Activated naive CD8-positive, alpha-beta T cell (primary cell): ENCODE measurements around the gene PPP6R3.

ENCODE experiments used
- H3K27ac Mint-ChIP-seq: one replicate; pipeline ENCODE4 v1.8.0; 2021; ENCODE audit warnings: mixed read lengths
- H3K27me3 Mint-ChIP-seq: one replicate; pipeline ENCODE4 v1.8.0; 2021; ENCODE audit warnings: mixed read lengths
- H3K36me3 Mint-ChIP-seq: one replicate; pipeline ENCODE4 v1.8.0; 2021; ENCODE audit warnings: mixed read lengths
- H3K4me1 Mint-ChIP-seq: one replicate; pipeline ENCODE4 v1.8.0; 2021; ENCODE audit warnings: low read depth, mixed read lengths
- H3K4me3 Mint-ChIP-seq: one replicate; pipeline ENCODE4 v1.8.0; 2021; ENCODE audit warnings: mild to moderate bottlenecking, mixed read lengths
- H3K9me3 Mint-ChIP-seq: one replicate; pipeline ENCODE4 v1.8.0; 2021; ENCODE audit warnings: low read depth, mixed read lengths

The PPP6R3 gene

GRCh38 chr11:68460741-68461574 lies at the start of gene PPP6R3:
PPP6R3 (plus strand) TSS chr11:68460752; CDS start chr11:68537665, 76,913 bp downstream.
- peaks cover 45% of the 10 kb centered on the region for H3K4me1 Mint-ChIP-seq
- peak within 1 kb of the TSS; percentile 93 for H3K4me3 Mint-ChIP-seq
- no peaks in the 10 kb centered on the region for H3K9me3 Mint-ChIP-seq
- no peaks in the 10 kb centered on the region for H3K27me3 Mint-ChIP-seq
- peak within 1 kb of the TSS; percentile 94 for H3K27ac Mint-ChIP-seq
- H3K36me3 Mint-ChIP-seq: peaks cover 3% of the 10 kb centered on the region

GRCh38 chr11:68411501-68411991 lies 49.0 kb upstream of the PPP6R3 start:
- Mint-ChIP-seq H3K36me3 (peaks cover 2% of the 10 kb centered on the region), H3K27me3 (no peaks in the 10 kb centered on the region), H3K4me3 (no peak overlapping the region), H3K9me3 (no peaks in the 10 kb centered on the region), H3K27ac (no peak overlapping the region), H3K4me1 (no peaks in the 10 kb centered on the region)

- H3K27ac Mint-ChIP-seq: no peak overlapping the region
- H3K4me3 Mint-ChIP-seq: no peak overlapping the region
- peaks cover 5% of the 10 kb centered on the region for H3K36me3 Mint-ChIP-seq
- H3K27me3 Mint-ChIP-seq: no peaks in the 10 kb centered on the region
- H3K4me1 Mint-ChIP-seq: no peaks in the 10 kb centered on the region
- H3K9me3 Mint-ChIP-seq: no peaks in the 10 kb centered on the region
Observed at GRCh38 chr11:68412593-68413475, 47.7 kb upstream of the PPP6R3 start.

- no peak overlapping the region for H3K4me3 Mint-ChIP-seq
- H3K4me1 Mint-ChIP-seq: no peaks in the 10 kb centered on the region
- no peak overlapping the region for H3K27ac Mint-ChIP-seq
- H3K36me3 Mint-ChIP-seq: peaks cover 6% of the 10 kb centered on the region
- no peaks in the 10 kb centered on the region for H3K27me3 Mint-ChIP-seq
- no peaks in the 10 kb centered on the region for H3K9me3 Mint-ChIP-seq
Observed at GRCh38 chr11:68413591-68413999, 47.0 kb upstream of the PPP6R3 start.

- no peak overlapping the region for H3K27ac Mint-ChIP-seq
- H3K27me3 Mint-ChIP-seq: no peaks in the 10 kb centered on the region
- H3K9me3 Mint-ChIP-seq: no peaks in the 10 kb centered on the region
- H3K36me3 Mint-ChIP-seq: peaks cover 7% of the 10 kb centered on the region
- H3K4me3 Mint-ChIP-seq: no peak overlapping the region
- H3K4me1 Mint-ChIP-seq: no peaks in the 10 kb centered on the region
Observed at GRCh38 chr11:68414496-68415221, 45.9 kb upstream of the PPP6R3 start.

GRCh38 chr11:68416070-68416578 lies 44.4 kb upstream of the PPP6R3 start:
- Mint-ChIP-seq H3K27ac (no peak overlapping the region), H3K4me1 (no peaks in the 10 kb centered on the region), H3K9me3 (no peaks in the 10 kb centered on the region), H3K27me3 (no peaks in the 10 kb centered on the region), H3K4me3 (no peak overlapping the region), H3K36me3 (peaks cover 7% of the 10 kb centered on the region)

- Mint-ChIP-seq H3K4me3 (no peak overlapping the region), H3K27ac (no peak overlapping the region), H3K9me3 (no peaks in the 10 kb centered on the region), H3K4me1 (no peaks in the 10 kb centered on the region), H3K27me3 (no peaks in the 10 kb centered on the region), H3K36me3 (peaks cover 7% of the 10 kb centered on the region)
Observed at GRCh38 chr11:68418648-68419047, 41.9 kb upstream of the PPP6R3 start.

GRCh38 chr11:68420171-68420570 lies 40.4 kb upstream of the PPP6R3 start:
- H3K27ac Mint-ChIP-seq: no peak overlapping the region
- H3K9me3 Mint-ChIP-seq: no peaks in the 10 kb centered on the region
- peaks cover 9% of the 10 kb centered on the region for H3K36me3 Mint-ChIP-seq

GRCh38 chr11:68423481-68423880 lies 37.1 kb upstream of the PPP6R3 start:
- Mint-ChIP-seq H3K27ac (no peak overlapping the region), H3K4me3 (no peak overlapping the region), H3K27me3 (no peaks in the 10 kb centered on the region), H3K9me3 (no peaks in the 10 kb centered on the region), H3K4me1 (no peaks in the 10 kb centered on the region), H3K36me3 (peaks cover 6% of the 10 kb centered on the region)

More at GRCh38 chr11:68420171-68420570, 40.4 kb upstream of the PPP6R3 start:
- Mint-ChIP-seq H3K27me3 (no peaks in the 10 kb centered on the region), H3K4me1 (no peaks in the 10 kb centered on the region), H3K4me3 (no peak overlapping the region)

GRCh38 chr11:68424101-68424632 lies 36.4 kb upstream of the PPP6R3 start:
- H3K4me1 Mint-ChIP-seq: no peaks in the 10 kb centered on the region
- peaks cover 8% of the 10 kb centered on the region for H3K36me3 Mint-ChIP-seq
- no peak overlapping the region for H3K27ac Mint-ChIP-seq
- no peak overlapping the region for H3K4me3 Mint-ChIP-seq
- no peaks in the 10 kb centered on the region for H3K9me3 Mint-ChIP-seq
- H3K27me3 Mint-ChIP-seq: no peaks in the 10 kb centered on the region

GRCh38 chr11:68424981-68425865 lies 35.3 kb upstream of the PPP6R3 start:
- H3K36me3 Mint-ChIP-seq: peaks cover 14% of the 10 kb centered on the region
- no peak overlapping the region for H3K4me3 Mint-ChIP-seq
- H3K9me3 Mint-ChIP-seq: peaks cover 5% of the 10 kb centered on the region
- H3K27me3 Mint-ChIP-seq: no peaks in the 10 kb centered on the region
- H3K27ac Mint-ChIP-seq: no peak overlapping the region
- no peaks in the 10 kb centered on the region for H3K4me1 Mint-ChIP-seq

- H3K27ac Mint-ChIP-seq: no peak overlapping the region
- no peak overlapping the region for H3K4me3 Mint-ChIP-seq
- H3K36me3 Mint-ChIP-seq: peaks cover 19% of the 10 kb centered on the region
- no peaks in the 10 kb centered on the region for H3K4me1 Mint-ChIP-seq
- peaks cover 5% of the 10 kb centered on the region for H3K9me3 Mint-ChIP-seq
- H3K27me3 Mint-ChIP-seq: no peaks in the 10 kb centered on the region
Observed at GRCh38 chr11:68425866-68426380, 34.6 kb upstream of the PPP6R3 start.

- Mint-ChIP-seq H3K36me3 (peaks cover 19% of the 10 kb centered on the region), H3K27ac (no peak overlapping the region), H3K4me1 (no peaks in the 10 kb centered on the region), H3K27me3 (no peaks in the 10 kb centered on the region), H3K9me3 (peaks cover 5% of the 10 kb centered on the region), H3K4me3 (no peak overlapping the region)
Observed at GRCh38 chr11:68429661-68430060, 30.9 kb upstream of the PPP6R3 start.
